ENCODE data around the gene ZFYVE1. TPM values are rescaled to one million over a fixed set of nuclear protein-coding genes. Genes with fewer than 3 reads are reported as not detected.

ZFYVE1 gene
- total RNA-seq, 4 donors from 2014 or later: 18.3 to 31.6 (median 27.7) TPM

DNA sequence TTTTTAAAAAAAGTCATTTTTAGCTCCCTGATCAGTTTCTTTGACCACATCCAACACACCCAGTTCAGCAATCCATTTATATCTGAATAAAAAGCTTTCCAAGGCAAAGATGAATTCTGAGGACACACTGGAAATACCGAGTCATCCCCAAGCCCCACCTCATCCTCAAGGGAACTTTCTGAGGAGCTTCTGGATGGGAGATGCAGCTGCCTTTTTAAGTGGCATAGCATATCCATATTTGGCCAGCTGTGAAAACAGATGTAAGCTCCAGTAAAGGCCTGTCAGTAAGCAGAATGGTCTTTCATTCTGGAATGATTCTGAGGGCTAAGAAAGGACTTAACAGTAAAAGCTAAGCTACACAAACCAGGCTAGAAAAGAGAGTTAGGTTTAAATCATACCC is 18.4 kb downstream of the ZFYVE1 start:
- no peak for TF ChIP-seq CTCF (IDR thresholded peaks at IDR 0.05; ENCODE audit: low read depth)

- TF ChIP-seq CTCF (IDR thresholded peaks at IDR 0.05; ENCODE audit: low read depth): no peak
Measured at GRCh38 chr14:73007835-73008234, 19.1 kb downstream of the ZFYVE1 start.

GRCh38 chr14:73003681-73004080 is 23.2 kb downstream of the ZFYVE1 start:
- no peak for TF ChIP-seq CTCF (IDR thresholded peaks at IDR 0.05; ENCODE audit: low read depth)

DNA sequence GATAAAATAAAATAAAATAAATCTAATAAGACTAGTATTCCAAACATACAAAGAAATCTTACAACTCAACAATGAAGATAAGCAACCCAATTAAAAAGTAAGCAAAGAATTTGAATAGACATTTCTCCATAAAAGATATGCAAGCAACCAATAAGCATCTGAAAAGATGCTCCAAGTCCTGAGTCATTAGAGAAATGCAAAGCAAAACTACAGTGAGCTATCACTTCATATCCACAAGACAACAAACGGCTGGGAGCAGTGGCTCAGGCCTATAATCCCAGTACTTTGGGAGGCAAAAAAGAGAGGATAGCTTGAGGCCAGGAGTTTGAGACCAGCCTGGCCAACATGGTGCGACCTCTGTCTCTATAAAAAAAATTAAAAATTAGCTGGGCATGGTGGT is 26.8 kb downstream of the ZFYVE1 start:
- TF ChIP-seq CTCF (IDR thresholded peaks at IDR 0.05; ENCODE audit: low read depth): no peak

DNA sequence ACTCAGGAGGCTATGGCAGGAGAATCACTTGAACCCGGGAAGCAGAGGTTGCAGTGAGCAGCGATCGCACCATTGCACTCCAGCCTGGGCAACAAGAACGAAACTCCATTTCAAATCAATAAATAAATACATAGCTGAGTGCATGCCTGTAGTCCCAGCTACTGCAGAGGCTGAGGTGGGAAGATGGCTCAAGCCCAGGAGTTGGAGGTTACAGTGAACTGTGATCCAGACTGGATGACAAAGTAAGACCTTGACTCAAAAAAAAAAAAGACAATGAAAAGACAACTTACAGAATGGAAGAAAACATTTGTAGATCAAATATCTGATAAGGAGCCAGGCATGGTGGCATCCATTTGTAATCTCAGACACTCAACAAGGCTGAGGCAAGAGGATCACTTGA is 27.6 kb downstream of the ZFYVE1 start:
- no peak for TF ChIP-seq CTCF (IDR thresholded peaks at IDR 0.05; ENCODE audit: low read depth)

DNA sequence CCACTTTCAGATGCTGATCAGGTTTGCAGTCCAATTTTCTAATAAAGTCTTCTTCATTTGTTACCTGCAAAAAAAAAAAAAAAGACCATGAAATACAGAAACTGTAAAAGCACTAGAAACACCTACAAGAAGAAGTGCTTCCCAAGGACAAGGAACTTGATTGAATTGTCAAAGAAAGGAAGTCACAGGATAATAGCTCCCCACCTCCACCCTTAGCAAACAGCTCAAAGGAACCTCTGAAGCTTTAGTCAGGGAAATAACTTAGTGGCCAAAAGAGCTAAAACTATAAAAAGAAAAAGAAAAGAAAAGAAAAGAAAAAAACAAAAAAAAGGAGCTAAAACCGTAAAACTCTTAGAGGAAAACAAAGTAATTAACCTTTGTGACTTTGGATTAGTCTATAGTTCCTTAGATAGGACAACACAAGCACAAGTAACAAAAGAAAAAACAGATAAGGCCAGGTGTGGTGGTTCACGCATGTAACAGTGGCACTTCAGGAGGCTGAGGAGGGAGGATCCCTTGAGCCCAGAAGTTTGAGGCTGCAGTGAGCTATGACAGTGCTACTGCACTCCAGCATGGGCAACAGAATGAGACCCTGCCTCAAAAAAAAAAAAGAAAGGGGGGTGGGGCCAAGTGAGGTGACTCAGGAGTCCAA is 28.5 kb downstream of the ZFYVE1 start:
- no peak for TF ChIP-seq CTCF (IDR thresholded peaks at IDR 0.05; ENCODE audit: low read depth)

DNA sequence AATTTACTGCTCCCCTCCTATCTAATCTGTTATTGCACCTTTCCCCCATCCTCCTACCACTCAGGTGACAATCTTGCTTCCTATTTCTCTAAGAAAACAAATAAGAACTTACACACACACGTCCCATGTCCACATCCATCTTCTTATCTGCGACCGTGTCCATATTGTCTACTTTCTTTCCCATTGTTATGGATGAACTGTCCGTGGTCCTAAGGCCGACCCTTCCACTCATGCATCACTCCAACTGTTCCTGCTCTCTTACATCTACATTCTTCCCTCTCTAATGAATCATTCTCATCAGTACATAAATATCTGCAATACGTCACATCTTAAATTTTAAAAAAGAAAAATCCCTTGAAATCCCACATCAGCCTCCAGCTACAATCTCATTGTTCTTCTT is 30.0 kb downstream of the ZFYVE1 start:
- TF ChIP-seq CTCF (IDR thresholded peaks at IDR 0.05; ENCODE audit: low read depth): no peak

All from subcutaneous adipose tissue (tissue), 4 donors.